HepG2 (cell line): ENCODE results near the gene GFER. TPM values are rescaled to one million over a fixed set of nuclear protein-coding genes. Genes with fewer than 3 reads are reported as not detected.

ENCODE experiments used
- ATAC-seq: fragments of 200-7000 bp; cut with Tn5 transposase; 3 replicates; pipeline ENCODE4 v1.9.1; 2020; ENCODE audit warnings: mild to moderate bottlenecking, moderate library complexity
- BruUV-seq: library from RNA; stranded (reverse); fragments of 400-500 nt; replicated peaks from 2 replicates; lab custom pipeline; 2021; lab: Mats Ljungman, UMichigan
- CTCF ChIA-PET: fragments of 300-600 bp; formaldehyde crosslinking; extraction: SDS; loops from one replicate; lab custom pipeline; 2021; ENCODE audit warnings: low total read pairs, inconsistent platforms, low intra/inter-chr PET ratio; lab: Yijun Ruan, JAX
- POLR2A ChIA-PET: fragments of 350-600 bp; sonication (Branson Sonifier 250); formaldehyde crosslinking; loops from one replicate; lab custom pipeline; 2020; ENCODE audit warnings: antibody characterized with exemption, inconsistent platforms; lab: Yijun Ruan, JAX
- DNase-seq: peaks from one replicate; pipeline ENCODE4 v3.0.0-alpha.2; 2015; ENCODE audit warnings: low spot score
- FAIRE-seq: peaks from 3 replicates; lab custom pipeline; 2011; peaks lifted over from hg19 to GRCh38; lab: Jason Lieb, UNC
- H2AFZ ChIP-seq: one replicate; pipeline ENCODE4 v1.6.1; 2011; ENCODE audit warnings: low read length, inconsistent platforms
- H3K27ac ChIP-seq: fragments of 300-600 bp; 3 replicates; pipeline ENCODE4 v1.8.0; 2011; ENCODE audit warnings: mixed run types, mild to moderate bottlenecking, mixed read lengths, low read length, inconsistent platforms; ENCODE audit not compliant: insufficient read depth; ENCODE audit errors: extremely low read length
- H3K27me3 ChIP-seq, 2 experiments: fragments of 200-600 bp in 1 of 2; 2 replicates in 1 of 2; 3 replicates in 1 of 2; pipeline versions ENCODE4 v1.6.0 to v1.8.0; 2011; ENCODE audit warnings: low read length in 2 of 2, mild to moderate bottlenecking in 2 of 2, moderate library complexity in 2 of 2, inconsistent platforms in 1 of 2; ENCODE audit not compliant: insufficient read depth in 2 of 2, control insufficient read depth in 1 of 2
- H3K36me3 ChIP-seq, 2 experiments: fragments of 200-600 bp in 1 of 2; replicated peaks in 1 of 2; 2 replicates in 1 of 2; 3 replicates in 1 of 2; pipeline versions ENCODE4 v1.5.1 to v1.8.0; 2011; ENCODE audit warnings: low read length in 2 of 2, inconsistent platforms in 1 of 2; ENCODE audit not compliant: insufficient read depth in 2 of 2, control insufficient read depth in 1 of 2
- H3K4me1 ChIP-seq: 2 replicates; pipeline ENCODE4 v1.5.1; 2012; ENCODE audit warnings: low read length, inconsistent platforms; ENCODE audit not compliant: insufficient read depth
- H3K4me2 ChIP-seq: 2 replicates; pipeline ENCODE4 v1.6.0; 2011; ENCODE audit warnings: low read depth, low read length, inconsistent platforms
- H3K4me3 ChIP-seq, 3 experiments: fragments of 200-600 bp in 1 of 3; sonication (generic), shearing (Covaris generic) in 1 of 3; replicated peaks in 1 of 3; 2 replicates each; pipeline ENCODE4 v1.5.1; 2011 to 2016; ENCODE audit warnings: low read length in 3 of 3, inconsistent platforms in 2 of 3, low read depth in 2 of 3, mild to moderate bottlenecking in 2 of 3, control low read depth in 1 of 3, mixed read lengths in 1 of 3; ENCODE audit not compliant: insufficient read depth in 1 of 3
- H3K79me2 ChIP-seq: one replicate; pipeline ENCODE4 v1.6.1; 2011; ENCODE audit warnings: low read length, inconsistent platforms; ENCODE audit not compliant: insufficient read depth
- H3K9ac ChIP-seq: 2 replicates; pipeline ENCODE4 v1.6.0; 2011; ENCODE audit warnings: mild to moderate bottlenecking, low read depth, low read length, inconsistent platforms; ENCODE audit not compliant: insufficient read depth
- H3K9me3 ChIP-seq: 2 replicates; pipeline ENCODE4 v1.5.1; 2012; ENCODE audit warnings: mild to moderate bottlenecking, low read length
- H4K20me1 ChIP-seq: 2 replicates; pipeline ENCODE4 v1.6.0; 2011; ENCODE audit warnings: inconsistent platforms, mild to moderate bottlenecking, low read length, moderate library complexity; ENCODE audit not compliant: insufficient read depth
- AGO1 ChIP-seq: fragments of 200-400 bp; formaldehyde crosslinking; IDR thresholded peaks from 2 replicates; pipeline ENCODE4 v1.6.1; 2017; ENCODE audit warnings: mild to moderate bottlenecking, low read depth, low read length, moderate library complexity; ENCODE audit not compliant: poor library complexity, severe bottlenecking
- AGO2 ChIP-seq: fragments of 200-400 bp; formaldehyde crosslinking; optimal IDR thresholded peaks from 2 replicates; pipeline ENCODE3; 2017; ENCODE audit warnings: mild to moderate bottlenecking, low read depth, low read length, moderate library complexity
- ELF4 ChIP-seq: sonication (generic); formaldehyde crosslinking; IDR thresholded peaks from 2 replicates; pipeline ENCODE4 v1.5.0; 2020; ENCODE audit warnings: missing genetic modification reagents, mild to moderate bottlenecking, moderate library complexity, borderline replicate concordance
- HBP1 ChIP-seq: IDR thresholded peaks from 2 replicates; pipeline ENCODE4 v1.6.1; 2016; ENCODE audit warnings: low read depth, control low read depth
- ZBTB33 ChIP-seq: sonication (generic); formaldehyde crosslinking; IDR thresholded peaks from 2 replicates; pipeline ENCODE4 v1.4.0; 2020; ENCODE audit warnings: missing genetic modification reagents
- ZBTB38 ChIP-seq: sonication (generic); formaldehyde crosslinking; IDR thresholded peaks from 2 replicates; pipeline ENCODE4 v1.5.1; 2020; ENCODE audit warnings: mild to moderate bottlenecking, missing genetic modification reagents
- ZNF703 ChIP-seq: sonication (generic); formaldehyde crosslinking; IDR thresholded peaks from 2 replicates; pipeline ENCODE4 v1.5.1; 2020; ENCODE audit warnings: missing genetic modification reagents, mild to moderate bottlenecking, moderate library complexity, borderline replicate concordance
- WGBS: methylation state at CpG from one replicate; pipeline ENCODE4 v1.1.6; 2017; ENCODE audit warnings: low lambda C conversion rate; 5-methylcytosine and 5-hydroxymethylcytosine counted together
- in situ Hi-C: cut with HindIII; loops from 2 replicates; pipeline ENCODE4 v1.10.0; 2017; ENCODE audit warnings: low pct_unique_long_range_greater_than_20kb; ENCODE audit not compliant: extremely low pct_ligation_motif_present
- intact Hi-C: fragments of 100-400 bp; cut with micrococcal nuclease; formaldehyde crosslinking; loops from one replicate; pipeline ENCODE4 v1.10.0; 2022; ENCODE audit not compliant: unreplicated experiment
- polyA plus RNA-seq, 8 experiments: library from polyadenylated mRNA; depleted of rRNA in 3 of 8; stranded (reverse) in 7 of 8; unstranded in 1 of 8; fragments of >200 nt; fragmentation: Illumina TruSeq in 4 of 8; extraction: Trizol in 4 of 8; gene quantifications; 2 replicates each; pipeline versions ENCODE4 v1.2.1 to v1.2.3, GENCODE V29; 2011 to 2016; ENCODE audit warnings: low read depth in 4 of 8, missing spikeins in 1 of 8, mixed read lengths in 1 of 8; ENCODE audit not compliant: insufficient read depth in 1 of 8
- total RNA-seq, 5 experiments: library from RNA; depleted of rRNA; stranded (reverse); fragments of >200 nt; fragmentation: Illumina TruSeq; extraction: Trizol; gene quantifications; 2 replicates each; pipeline ENCODE4 v1.2.3, GENCODE V29; 2016; ENCODE audit warnings: low read depth in 1 of 5

GFER gene
- total and polyA plus RNA-seq, 2 of the 13 experiments (the other 11 are each of a cell fraction or from before 2014, with no cell fraction given), result 28.6 to 71.7 TPM

GRCh38 chr16:1980770-1981087 is 3.3 kb upstream of the GFER start:
- H3K27ac ChIP-seq, result no peak overlapping the region
- H3K4me1 ChIP-seq, result peaks cover 30% of the 10 kb centered on the region
- H3K79me2 ChIP-seq, result peaks cover 12% of the 10 kb centered on the region
- FAIRE-seq (no peak), DNase-seq (no peak), ATAC-seq (no peak)
- H3K36me3 ChIP-seq, result peaks cover 11 to 19% of the 10 kb centered on the region in 2 experiments; a peak in 4 of 5 replicates
- no peaks in the 10 kb centered on the region for H3K27me3 ChIP-seq
- POLR2A ChIA-PET, result interaction anchor here (6.8 kb wide), 1 partner anchor 16 kb away, joined by 62 read pairs; the partner anchor contains the start of gene RPS2
- CTCF ChIA-PET, result no interaction called here
- no CpG with 5 or more reads among the region's 16 CpGs for whole genome bisulfite sequencing
- H3K4me3 ChIP-seq, result no peak overlapping the region
- H4K20me1 ChIP-seq, result no peaks in the 10 kb centered on the region
- H3K9ac ChIP-seq, result no peak overlapping the region
- H2AFZ ChIP-seq, result no peak overlapping the region
- H3K9me3 ChIP-seq, result no peaks in the 10 kb centered on the region
- TF ChIP-seq AGO1 (peak; percentile 84), ZBTB33 (CRISPR knock-in tag) (peak; percentile 28; the same call in 1 of the 2 replicates), AGO2 (peak; percentile 82), ZNF703 (CRISPR knock-in tag) (no peak)
- BruUV-seq, result no TSS peak
- no peak overlapping the region for H3K4me2 ChIP-seq
- intact Hi-C loops, result no loop called here
- in situ Hi-C loops, result no loop called here

GRCh38 chr16:1981398-1981836 is 2.6 kb upstream of the GFER start, which contains the start of gene NOXO1:
Gene NOXO1, minus strand, starts transcription at chr16:1981469. Its CDS starts 290 bp downstream, at chr16:1981179.
- BruUV-seq, result no TSS peak
- Histone ChIP-seq H3K79me2 (peaks cover 13% of the 10 kb centered on the region), H3K4me1 (peaks cover 37% of the 10 kb centered on the region), H3K4me2 (no peak within 1 kb of the TSS), H2AFZ (no peak within 1 kb of the TSS), H3K9ac (0 out of 2 replicates have a peak within 1 kb of the TSS, but pooled peaks have one; percentile 4), H3K36me3 (peaks cover 14 to 22% of the 10 kb centered on the region in 2 experiments; a peak in 4 of 5 replicates), H3K4me3 (no peak within 1 kb of the TSS), H3K27ac (no peak within 1 kb of the TSS), H4K20me1 (no peaks in the 10 kb centered on the region), H3K27me3 (no peaks in the 10 kb centered on the region), H3K9me3 (no peaks in the 10 kb centered on the region)
- TF ChIP-seq HBP1, result no peak
- TF ChIP-seq ELF4 (CRISPR knock-in tag), result no peak
- no peak for TF ChIP-seq ZBTB38 (CRISPR knock-in tag)
- DNase-seq (no peak), ATAC-seq (no peak), FAIRE-seq (no peak)
- POLR2A ChIA-PET, result interaction anchor here (0.7 to 6.8 kb wide), 4 partner anchors 17 to 41 kb away, joined by 3 to 62 read pairs (median 3); partner anchors contain the start of gene RPS2
- 89% methylated on average over 6 of the region's 6 CpGs for WGBS
- CTCF ChIA-PET, result no interaction called here
- in situ Hi-C loops, result no loop called here
- intact Hi-C loops, result no loop called here
